ENCODE measurements around the gene ATXN3. TPM values are rescaled to one million over a fixed set of nuclear protein-coding genes. Genes with fewer than 3 reads are reported as not detected.
A peak's percentile ranks its signal among the peaks of the same experiment; 100 is the strongest.

ATXN3 gene
- total and polyA plus RNA-seq, 2 of the 13 experiments (the other 11 are each of a cell fraction or from before 2014, with no cell fraction given): 14.9 to 17.3 TPM

DNA sequence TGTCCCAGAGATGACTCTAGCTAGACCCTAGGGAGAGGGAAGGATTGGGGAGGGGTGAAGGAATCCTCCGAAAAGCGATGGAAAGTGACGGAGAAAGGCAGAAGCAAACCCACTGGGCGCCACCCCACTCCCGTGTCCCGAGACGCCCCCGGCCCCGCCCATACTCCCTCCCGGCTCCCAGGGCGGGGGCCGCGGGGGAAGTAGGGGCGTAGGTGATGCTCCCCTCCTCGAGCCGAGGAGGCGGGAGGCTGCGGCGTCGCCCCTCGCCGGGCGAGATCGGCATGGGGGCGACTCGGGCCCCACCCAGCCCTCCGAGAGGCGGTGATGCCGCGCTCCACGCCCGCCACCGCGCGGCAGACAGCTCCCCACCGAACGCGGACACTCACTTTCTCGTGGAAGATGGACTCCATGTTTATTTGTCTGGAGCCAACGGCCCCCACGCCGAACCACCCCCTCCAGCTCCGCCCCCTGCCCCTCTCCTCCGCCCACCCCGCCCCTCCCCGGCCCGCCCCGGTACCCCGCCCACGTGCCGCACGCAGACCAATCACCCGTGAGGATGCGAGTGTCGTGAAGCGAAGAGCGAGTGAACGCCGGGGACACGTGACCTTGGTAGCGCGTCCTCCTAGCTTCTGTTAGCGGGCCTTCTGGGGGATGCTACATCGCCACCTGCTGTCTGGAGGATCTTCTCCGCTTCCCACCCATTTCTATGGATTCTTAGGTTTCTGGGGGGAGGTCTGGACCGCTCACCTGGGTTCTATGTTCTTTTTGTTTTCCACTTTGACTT is at the start of gene ATXN3 (continued):
- TF ChIP-seq SYNCRIP (IDR thresholded peaks at IDR 0.05; ENCODE audit: insufficient read depth, low read depth, low read length) (no peak), GZF1 (CRISPR knock-in tag; IDR thresholded peaks at IDR 0.05) (no peak), KDM5A (IDR thresholded peaks at IDR 0.05; ENCODE audit: borderline replicate concordance, low read length) (no peak), BHLHE40 (IDR thresholded peaks at IDR 0.05; ENCODE audit: low read length) (peak; percentile 86), SOX6 (IDR thresholded peaks at IDR 0.05) (no peak), SOX6 (CRISPR knock-in tag; IDR thresholded peaks at IDR 0.05) (no peak), HMG20A (CRISPR knock-in tag; IDR thresholded peaks at IDR 0.05; ENCODE audit: borderline replicate concordance) (no peak), AHR (CRISPR knock-in tag; IDR thresholded peaks at IDR 0.05) (0 out of 2 replicates have a peak, but pooled peaks have one; percentile 22), NCOA2 (CRISPR knock-in tag; IDR thresholded peaks at IDR 0.05) (no peak), HNRNPK (IDR thresholded peaks at IDR 0.05; ENCODE audit: low read depth, low read length, poor library complexity, severe bottlenecking) (peak; percentile 84), ATAD3A (CRISPR knock-in tag; IDR thresholded peaks at IDR 0.05) (no peak), SMARCC2 (IDR thresholded peaks at IDR 0.05) (no peak), ZNF180 (CRISPR knock-in tag; IDR thresholded peaks at IDR 0.05; ENCODE audit: borderline replicate concordance, low read depth) (no peak), MBNL3 (CRISPR knock-in tag; conservative IDR thresholded peaks at IDR 0.05) (no peak), ZNF839 (CRISPR knock-in tag; IDR thresholded peaks at IDR 0.05; ENCODE audit: borderline replicate concordance) (no peak), IRX3 (CRISPR knock-in tag; IDR thresholded peaks at IDR 0.05; ENCODE audit: borderline replicate concordance, low read depth) (no peak), TARDBP (CRISPR knock-in tag; IDR thresholded peaks at IDR 0.05) (peak; percentile 26; the same call in 1 of the 2 replicates), ZNF333 (CRISPR knock-in tag; IDR thresholded peaks at IDR 0.05; ENCODE audit: borderline replicate concordance) (no peak), KLF9 (CRISPR knock-in tag; IDR thresholded peaks at IDR 0.05; ENCODE audit: low read depth) (no peak), ZMYM2 (CRISPR knock-in tag; IDR thresholded peaks at IDR 0.05) (no peak)
- TF ChIP-seq, protein P1, sequence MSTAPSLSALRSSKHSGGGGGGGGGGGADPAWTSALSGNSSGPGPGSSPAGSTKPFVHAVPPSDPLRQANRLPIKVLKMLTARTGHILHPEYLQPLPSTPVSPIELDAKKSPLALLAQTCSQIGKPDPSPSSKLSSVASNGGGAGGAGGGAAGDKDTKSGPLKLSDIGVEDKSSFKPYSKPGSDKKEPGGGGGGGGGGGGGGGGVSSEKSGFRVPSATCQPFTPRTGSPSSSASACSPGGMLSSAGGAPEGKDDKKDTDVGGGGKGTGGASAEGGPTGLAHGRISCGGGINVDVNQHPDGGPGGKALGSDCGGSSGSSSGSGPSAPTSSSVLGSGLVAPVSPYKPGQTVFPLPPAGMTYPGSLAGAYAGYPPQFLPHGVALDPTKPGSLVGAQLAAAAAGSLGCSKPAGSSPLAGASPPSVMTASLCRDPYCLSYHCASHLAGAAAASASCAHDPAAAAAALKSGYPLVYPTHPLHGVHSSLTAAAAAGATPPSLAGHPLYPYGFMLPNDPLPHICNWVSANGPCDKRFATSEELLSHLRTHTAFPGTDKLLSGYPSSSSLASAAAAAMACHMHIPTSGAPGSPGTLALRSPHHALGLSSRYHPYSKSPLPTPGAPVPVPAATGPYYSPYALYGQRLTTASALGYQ (CRISPR knock-in tag; IDR thresholded peaks at IDR 0.05): 0 out of 2 replicates have a peak, but pooled peaks have one; percentile 27
- TF ChIP-seq, protein P2, sequence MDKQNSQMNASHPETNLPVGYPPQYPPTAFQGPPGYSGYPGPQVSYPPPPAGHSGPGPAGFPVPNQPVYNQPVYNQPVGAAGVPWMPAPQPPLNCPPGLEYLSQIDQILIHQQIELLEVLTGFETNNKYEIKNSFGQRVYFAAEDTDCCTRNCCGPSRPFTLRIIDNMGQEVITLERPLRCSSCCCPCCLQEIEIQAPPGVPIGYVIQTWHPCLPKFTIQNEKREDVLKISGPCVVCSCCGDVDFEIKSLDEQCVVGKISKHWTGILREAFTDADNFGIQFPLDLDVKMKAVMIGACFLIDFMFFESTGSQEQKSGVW (CRISPR knock-in tag; IDR thresholded peaks at IDR 0.05; ENCODE audit: borderline replicate concordance): no peak
- TF ChIP-seq, protein P3, sequence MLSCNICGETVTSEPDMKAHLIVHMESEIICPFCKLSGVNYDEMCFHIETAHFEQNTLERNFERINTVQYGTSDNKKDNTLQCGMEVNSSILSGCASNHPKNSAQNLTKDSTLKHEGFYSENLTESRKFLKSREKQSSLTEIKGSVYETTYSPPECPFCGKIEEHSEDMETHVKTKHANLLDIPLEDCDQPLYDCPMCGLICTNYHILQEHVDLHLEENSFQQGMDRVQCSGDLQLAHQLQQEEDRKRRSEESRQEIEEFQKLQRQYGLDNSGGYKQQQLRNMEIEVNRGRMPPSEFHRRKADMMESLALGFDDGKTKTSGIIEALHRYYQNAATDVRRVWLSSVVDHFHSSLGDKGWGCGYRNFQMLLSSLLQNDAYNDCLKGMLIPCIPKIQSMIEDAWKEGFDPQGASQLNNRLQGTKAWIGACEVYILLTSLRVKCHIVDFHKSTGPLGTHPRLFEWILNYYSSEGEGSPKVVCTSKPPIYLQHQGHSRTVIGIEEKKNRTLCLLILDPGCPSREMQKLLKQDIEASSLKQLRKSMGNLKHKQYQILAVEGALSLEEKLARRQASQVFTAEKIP (CRISPR knock-in tag; IDR thresholded peaks at IDR 0.05; ENCODE audit: borderline replicate concordance): no peak
- TF ChIP-seq, protein P4, sequence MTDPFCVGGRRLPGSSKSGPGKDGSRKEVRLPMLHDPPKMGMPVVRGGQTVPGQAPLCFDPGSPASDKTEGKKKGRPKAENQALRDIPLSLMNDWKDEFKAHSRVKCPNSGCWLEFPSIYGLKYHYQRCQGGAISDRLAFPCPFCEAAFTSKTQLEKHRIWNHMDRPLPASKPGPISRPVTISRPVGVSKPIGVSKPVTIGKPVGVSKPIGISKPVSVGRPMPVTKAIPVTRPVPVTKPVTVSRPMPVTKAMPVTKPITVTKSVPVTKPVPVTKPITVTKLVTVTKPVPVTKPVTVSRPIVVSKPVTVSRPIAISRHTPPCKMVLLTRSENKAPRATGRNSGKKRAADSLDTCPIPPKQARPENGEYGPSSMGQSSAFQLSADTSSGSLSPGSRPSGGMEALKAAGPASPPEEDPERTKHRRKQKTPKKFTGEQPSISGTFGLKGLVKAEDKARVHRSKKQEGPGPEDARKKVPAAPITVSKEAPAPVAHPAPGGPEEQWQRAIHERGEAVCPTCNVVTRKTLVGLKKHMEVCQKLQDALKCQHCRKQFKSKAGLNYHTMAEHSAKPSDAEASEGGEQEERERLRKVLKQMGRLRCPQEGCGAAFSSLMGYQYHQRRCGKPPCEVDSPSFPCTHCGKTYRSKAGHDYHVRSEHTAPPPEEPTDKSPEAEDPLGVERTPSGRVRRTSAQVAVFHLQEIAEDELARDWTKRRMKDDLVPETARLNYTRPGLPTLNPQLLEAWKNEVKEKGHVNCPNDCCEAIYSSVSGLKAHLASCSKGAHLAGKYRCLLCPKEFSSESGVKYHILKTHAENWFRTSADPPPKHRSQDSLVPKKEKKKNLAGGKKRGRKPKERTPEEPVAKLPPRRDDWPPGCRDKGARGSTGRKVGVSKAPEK (CRISPR knock-in tag; IDR thresholded peaks at IDR 0.05; ENCODE audit: borderline replicate concordance): no peak

Measured in HepG2 (cell line).